Left ventricle myocardium inferior (tissue), 1 donor: ENCODE data around the gene PMP22. TPM values are rescaled to one million over a fixed set of nuclear protein-coding genes. Genes with fewer than 3 reads are reported as not detected.

ENCODE experiments used
- DNase-seq: peaks from one replicate; pipeline ENCODE4 v3.0.0-alpha.2; 2020
- H3K27ac ChIP-seq: fragments of 200-600 bp; replicated peaks from 2 replicates; pipeline ENCODE4 v1.8.0; 2021
- H3K27me3 ChIP-seq: fragments of 200-600 bp; 2 replicates; pipeline ENCODE4 v1.8.0; 2021; ENCODE audit warnings: low read depth
- H3K36me3 ChIP-seq: fragments of 200-600 bp; 2 replicates; pipeline ENCODE4 v1.8.0; 2021
- H3K4me1 ChIP-seq: fragments of 200-600 bp; 2 replicates; pipeline ENCODE4 v1.8.0; 2021
- H3K4me3 ChIP-seq: fragments of 200-600 bp; 2 replicates; pipeline ENCODE4 v1.8.0; 2021; ENCODE audit warnings: mild to moderate bottlenecking, moderate library complexity
- H3K9me3 ChIP-seq: fragments of 200-600 bp; replicated peaks from 2 replicates; pipeline ENCODE4 v1.8.0; 2021
- intact Hi-C: fragments of 100-400 bp; cut with micrococcal nuclease; formaldehyde crosslinking; loops from one replicate; pipeline ENCODE4 v1.11.0; 2022
- total RNA-seq: library from RNA; stranded (reverse); fragmentation: NEBNext Ultra II Directional; extraction: Animal tissue kit (Norgen Biotek cat#: 25700); gene quantifications from one replicate; pipeline ENCODE4 v1.2.1, GENCODE V29; 2021
- TF ChIP-seq, protein P1 (sequence below): fragments of 200-600 bp; IDR thresholded peaks from 2 replicates; pipeline ENCODE4 v1.8.0; 2021; ENCODE audit warnings: antibody characterized with exemption, mild to moderate bottlenecking, borderline replicate concordance
- donor health status: DM: no; HTN: yes; CAD: no; lungs with severe emphysema.

PMP22 gene
- total RNA-seq, 1 donor from 2014 or later, result 135 TPM

GRCh38 chr17:15261258-15261801 is 3.8 kb downstream of the PMP22 start:
- H3K9me3 ChIP-seq, result no peaks in the 10 kb centered on the region
- intact Hi-C loops, result no loop called here
- DNase-seq, result peak; percentile 48
- H3K4me1 ChIP-seq, result peaks cover 91% of the 10 kb centered on the region
- H3K4me3 ChIP-seq, result peak overlapping the region; percentile 90
- H3K27ac ChIP-seq, result peak overlapping the region; percentile 99
- peaks cover 35% of the 10 kb centered on the region for H3K36me3 ChIP-seq
- TF ChIP-seq, protein P1, sequence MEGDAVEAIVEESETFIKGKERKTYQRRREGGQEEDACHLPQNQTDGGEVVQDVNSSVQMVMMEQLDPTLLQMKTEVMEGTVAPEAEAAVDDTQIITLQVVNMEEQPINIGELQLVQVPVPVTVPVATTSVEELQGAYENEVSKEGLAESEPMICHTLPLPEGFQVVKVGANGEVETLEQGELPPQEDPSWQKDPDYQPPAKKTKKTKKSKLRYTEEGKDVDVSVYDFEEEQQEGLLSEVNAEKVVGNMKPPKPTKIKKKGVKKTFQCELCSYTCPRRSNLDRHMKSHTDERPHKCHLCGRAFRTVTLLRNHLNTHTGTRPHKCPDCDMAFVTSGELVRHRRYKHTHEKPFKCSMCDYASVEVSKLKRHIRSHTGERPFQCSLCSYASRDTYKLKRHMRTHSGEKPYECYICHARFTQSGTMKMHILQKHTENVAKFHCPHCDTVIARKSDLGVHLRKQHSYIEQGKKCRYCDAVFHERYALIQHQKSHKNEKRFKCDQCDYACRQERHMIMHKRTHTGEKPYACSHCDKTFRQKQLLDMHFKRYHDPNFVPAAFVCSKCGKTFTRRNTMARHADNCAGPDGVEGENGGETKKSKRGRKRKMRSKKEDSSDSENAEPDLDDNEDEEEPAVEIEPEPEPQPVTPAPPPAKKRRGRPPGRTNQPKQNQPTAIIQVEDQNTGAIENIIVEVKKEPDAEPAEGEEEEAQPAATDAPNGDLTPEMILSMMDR, result no peak
- H3K27me3 ChIP-seq, result no peaks in the 10 kb centered on the region

DNA sequence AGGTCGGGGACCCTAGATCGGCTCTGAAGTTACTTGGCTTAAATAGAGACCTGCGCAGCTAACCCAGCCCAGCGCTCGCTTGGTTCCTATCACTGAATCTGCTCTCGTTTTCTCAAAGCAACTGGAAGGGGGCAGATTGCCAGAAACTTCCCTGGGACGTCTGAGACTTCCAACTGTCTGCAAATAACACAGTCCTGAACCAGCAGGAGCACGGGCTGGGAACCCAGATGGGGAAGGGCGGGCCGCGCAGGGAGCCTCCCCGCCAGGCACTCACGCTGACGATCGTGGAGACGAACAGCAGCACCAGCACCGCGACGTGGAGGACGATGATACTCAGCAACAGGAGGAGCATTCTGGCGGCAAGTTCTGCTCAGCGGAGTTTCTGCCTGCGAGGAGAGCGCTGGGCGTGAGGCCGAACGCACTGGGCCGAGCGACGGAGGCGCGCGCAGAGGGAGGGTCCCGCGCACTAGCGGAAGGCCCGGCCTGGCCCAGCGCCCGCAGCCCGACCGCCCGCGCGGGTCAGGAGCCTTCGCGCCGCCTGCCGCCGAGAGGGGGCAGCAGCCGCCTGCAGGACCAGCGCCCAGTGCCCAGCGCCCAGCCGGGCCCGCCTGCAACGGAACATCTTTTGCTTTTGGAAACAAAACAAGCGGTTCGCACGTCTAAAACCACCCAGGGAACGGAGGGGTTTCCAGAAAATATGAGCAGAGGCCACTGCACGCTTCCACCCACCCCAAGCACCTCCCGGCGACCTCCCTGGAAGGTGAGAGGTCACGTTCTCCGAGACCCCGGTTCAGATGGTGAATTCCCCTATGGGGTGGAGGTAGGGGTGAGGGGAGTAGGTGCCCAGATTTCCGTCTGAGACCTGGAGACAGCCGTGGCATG is 4.5 kb downstream of the PMP22 start:
- Histone ChIP-seq H3K9me3 (no peaks in the 10 kb centered on the region), H3K27me3 (no peaks in the 10 kb centered on the region), H3K4me3 (peak overlapping the region; percentile 90), H3K27ac (peak overlapping the region; percentile 99), H3K36me3 (peaks cover 42% of the 10 kb centered on the region), H3K4me1 (peaks cover 92% of the 10 kb centered on the region)
- TF ChIP-seq, protein P1, result peak; percentile 90
- intact Hi-C loops, result no loop called here
- peak; percentile 90 for DNase-seq

- TF ChIP-seq, protein P1, result no peak
- peaks cover 96% of the 10 kb centered on the region for H3K4me1 ChIP-seq
- peak overlapping the region; percentile 99 for H3K27ac ChIP-seq
- H3K9me3 ChIP-seq, result no peaks in the 10 kb centered on the region
- intact Hi-C loops, result no loop called here
- H3K4me3 ChIP-seq, result peak overlapping the region; percentile 90
- H3K27me3 ChIP-seq, result no peaks in the 10 kb centered on the region
- peaks cover 68% of the 10 kb centered on the region for H3K36me3 ChIP-seq
- DNase-seq, result no peak
Observed at GRCh38 chr17:15257796-15258512, 7.2 kb downstream of the PMP22 start.

DNA sequence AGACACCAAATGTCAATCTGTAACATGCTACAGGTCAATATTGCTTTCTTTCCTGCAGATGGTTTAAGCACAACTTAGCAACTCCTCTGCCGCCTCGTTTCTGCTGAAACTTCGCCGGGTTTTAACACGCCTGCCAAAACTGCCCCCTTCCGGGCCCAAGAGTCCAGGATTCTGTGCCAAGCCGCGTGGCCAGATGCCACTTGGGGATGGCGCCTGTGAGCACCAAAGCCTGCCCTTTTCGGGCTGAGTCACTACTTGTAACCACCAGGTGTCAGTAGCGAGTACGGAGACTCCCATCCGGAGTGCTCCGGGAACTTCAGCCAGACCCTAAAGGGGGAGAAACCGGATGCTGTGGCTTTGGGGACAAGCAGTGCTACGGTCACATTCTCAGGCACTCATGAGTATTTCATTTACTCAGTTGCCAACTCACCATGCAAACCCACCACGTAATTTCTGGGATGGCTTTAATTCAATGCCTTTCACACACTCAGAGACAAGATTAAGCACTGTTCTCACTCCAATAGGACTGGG is 7.8 kb downstream of the PMP22 start:
- Histone ChIP-seq H3K36me3 (peaks cover 74% of the 10 kb centered on the region), H3K27me3 (no peaks in the 10 kb centered on the region), H3K4me3 (peak overlapping the region; percentile 90), H3K4me1 (peaks cover 97% of the 10 kb centered on the region), H3K27ac (peak overlapping the region; percentile 99), H3K9me3 (no peaks in the 10 kb centered on the region)
- TF ChIP-seq, protein P1, result peak; percentile 96
- DNase-seq, result peak; percentile 83
- intact Hi-C loops, result no loop called here

GRCh38 chr17:15256689-15257088 is 8.4 kb downstream of the PMP22 start:
- DNase-seq, result no peak
- Histone ChIP-seq H3K27me3 (no peaks in the 10 kb centered on the region), H3K4me1 (peaks cover 99% of the 10 kb centered on the region), H3K4me3 (peak overlapping the region; percentile 90), H3K36me3 (peaks cover 79% of the 10 kb centered on the region), H3K27ac (peak overlapping the region; percentile 99), H3K9me3 (no peaks in the 10 kb centered on the region)
- TF ChIP-seq, protein P1, result no peak
- intact Hi-C loops, result no loop called here
